RWPE1 (cell line): ENCODE data around the gene SCGB1D4.
A peak's percentile ranks its signal among the peaks of the same experiment; 100 is the strongest.

Experiments used
- CTCF ChIA-PET: fragments of 350-600 bp; sonication (Branson Sonifier 250); formaldehyde crosslinking; extraction: SDS; loops from one replicate; lab custom pipeline; 2021; lab: Yijun Ruan, JAX
- POLR2A ChIA-PET: fragments of 400-600 bp; formaldehyde crosslinking; extraction: SDS; loops from one replicate; lab custom pipeline; 2020; ENCODE audit warnings: antibody characterized with exemption; ENCODE audit not compliant: low non-redundant PET; lab: Yijun Ruan, JAX
- DNase-seq: peaks from one replicate; pipeline ENCODE4 v3.0.0; 2012; ENCODE audit warnings: low spot score
- H3K27ac ChIP-seq: fragments of 450-650 bp; 2 replicates; pipeline ENCODE4 v1.5.1; 2017
- TF ChIP-seq, protein P1 (sequence below): fragments of 450-650 bp; conservative IDR thresholded peaks from 2 replicates; pipeline ENCODE4 v1.5.1; 2017; ENCODE audit warnings: low read depth, mild to moderate bottlenecking

Gene SCGB1D4

DNA sequence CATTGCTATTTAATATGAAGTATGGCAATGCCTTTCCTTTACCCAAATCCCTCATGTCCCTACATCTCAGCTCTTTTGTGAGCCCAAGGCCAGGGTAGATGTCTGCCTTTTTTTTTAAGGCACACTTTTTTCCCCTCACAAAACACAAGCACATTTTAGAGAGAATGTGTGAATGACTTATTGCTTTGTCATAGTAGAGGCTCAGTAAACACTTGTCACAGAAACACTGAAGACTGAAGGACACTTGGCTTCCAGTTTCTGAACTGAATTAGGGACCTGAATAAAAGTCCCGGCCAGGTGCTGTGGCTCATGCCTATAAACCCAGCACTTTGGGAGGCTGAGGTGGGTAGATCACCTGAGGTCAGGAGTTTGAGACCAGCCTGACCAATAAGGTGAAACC is 31.8 kb downstream of the SCGB1D4 start:
- CTCF ChIA-PET: interaction anchor here (0.6 kb wide), 3 partner anchors 19 to 281 kb away, joined by 3 to 4 read pairs (median 3); no protein-coding TSS in a partner anchor

DNA sequence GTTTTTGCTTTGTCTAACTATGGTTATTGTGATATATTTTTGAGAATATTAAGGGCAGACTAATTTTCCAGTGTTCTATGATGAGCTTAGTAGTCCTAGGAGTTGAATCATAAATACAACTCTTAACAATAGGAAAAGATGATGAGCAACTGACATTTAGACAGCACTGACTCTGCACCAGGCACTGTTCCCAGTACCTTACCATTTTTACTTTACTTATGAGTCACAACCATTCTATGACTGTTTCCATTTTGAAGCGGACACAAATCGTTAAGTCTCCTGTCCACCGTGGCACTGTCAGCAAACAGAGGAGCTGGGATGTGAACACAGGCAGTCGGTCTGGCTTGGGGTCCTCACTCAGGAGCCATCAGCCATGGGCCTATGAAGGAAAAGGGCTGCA is 32.3 kb downstream of the SCGB1D4 start:
- ChIA-PET CTCF (interaction anchor here (0.6 kb wide), 3 partner anchors 19 to 282 kb away, joined by 3 to 4 read pairs (median 3); no protein-coding TSS in a partner anchor), POLR2A (no interaction called here)
- TF ChIP-seq, protein P1, sequence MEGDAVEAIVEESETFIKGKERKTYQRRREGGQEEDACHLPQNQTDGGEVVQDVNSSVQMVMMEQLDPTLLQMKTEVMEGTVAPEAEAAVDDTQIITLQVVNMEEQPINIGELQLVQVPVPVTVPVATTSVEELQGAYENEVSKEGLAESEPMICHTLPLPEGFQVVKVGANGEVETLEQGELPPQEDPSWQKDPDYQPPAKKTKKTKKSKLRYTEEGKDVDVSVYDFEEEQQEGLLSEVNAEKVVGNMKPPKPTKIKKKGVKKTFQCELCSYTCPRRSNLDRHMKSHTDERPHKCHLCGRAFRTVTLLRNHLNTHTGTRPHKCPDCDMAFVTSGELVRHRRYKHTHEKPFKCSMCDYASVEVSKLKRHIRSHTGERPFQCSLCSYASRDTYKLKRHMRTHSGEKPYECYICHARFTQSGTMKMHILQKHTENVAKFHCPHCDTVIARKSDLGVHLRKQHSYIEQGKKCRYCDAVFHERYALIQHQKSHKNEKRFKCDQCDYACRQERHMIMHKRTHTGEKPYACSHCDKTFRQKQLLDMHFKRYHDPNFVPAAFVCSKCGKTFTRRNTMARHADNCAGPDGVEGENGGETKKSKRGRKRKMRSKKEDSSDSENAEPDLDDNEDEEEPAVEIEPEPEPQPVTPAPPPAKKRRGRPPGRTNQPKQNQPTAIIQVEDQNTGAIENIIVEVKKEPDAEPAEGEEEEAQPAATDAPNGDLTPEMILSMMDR: no peak
- no peak overlapping the region for H3K27ac ChIP-seq
- DNase-seq: peak; percentile 44

More for the DNA sequence above, 31.8 kb downstream of the SCGB1D4 start:
- POLR2A ChIA-PET: no interaction called here
- TF ChIP-seq, protein P1: no peak
- no peak for DNase-seq
- H3K27ac ChIP-seq: no peak overlapping the region

DNA sequence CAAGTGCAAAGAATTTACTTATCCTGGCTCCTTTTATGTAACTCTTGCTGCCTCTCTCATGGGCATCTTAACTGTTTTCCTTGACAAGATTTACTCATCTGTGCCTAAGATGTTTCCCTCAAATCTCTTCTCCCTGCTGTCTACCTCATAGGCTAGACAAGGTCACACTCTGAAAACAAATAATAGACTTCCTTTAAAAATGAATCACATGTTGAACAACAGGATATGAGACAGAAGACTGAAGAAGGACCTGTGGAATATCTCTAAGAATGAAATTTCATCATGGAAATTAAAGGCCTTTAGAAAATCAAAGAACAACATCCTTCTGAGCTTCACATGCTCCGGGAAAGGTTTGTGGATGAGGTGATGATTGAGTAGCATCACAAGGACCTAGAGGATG is 34.9 kb downstream of the SCGB1D4 start:
- POLR2A ChIA-PET: no interaction called here
- no peak overlapping the region for H3K27ac ChIP-seq
- TF ChIP-seq, protein P1: no peak
- CTCF ChIA-PET: interaction anchor here (0.7 kb wide), 1 partner anchor 159 kb away, joined by 3 read pairs; no protein-coding TSS in a partner anchor
- DNase-seq: no peak

DNA sequence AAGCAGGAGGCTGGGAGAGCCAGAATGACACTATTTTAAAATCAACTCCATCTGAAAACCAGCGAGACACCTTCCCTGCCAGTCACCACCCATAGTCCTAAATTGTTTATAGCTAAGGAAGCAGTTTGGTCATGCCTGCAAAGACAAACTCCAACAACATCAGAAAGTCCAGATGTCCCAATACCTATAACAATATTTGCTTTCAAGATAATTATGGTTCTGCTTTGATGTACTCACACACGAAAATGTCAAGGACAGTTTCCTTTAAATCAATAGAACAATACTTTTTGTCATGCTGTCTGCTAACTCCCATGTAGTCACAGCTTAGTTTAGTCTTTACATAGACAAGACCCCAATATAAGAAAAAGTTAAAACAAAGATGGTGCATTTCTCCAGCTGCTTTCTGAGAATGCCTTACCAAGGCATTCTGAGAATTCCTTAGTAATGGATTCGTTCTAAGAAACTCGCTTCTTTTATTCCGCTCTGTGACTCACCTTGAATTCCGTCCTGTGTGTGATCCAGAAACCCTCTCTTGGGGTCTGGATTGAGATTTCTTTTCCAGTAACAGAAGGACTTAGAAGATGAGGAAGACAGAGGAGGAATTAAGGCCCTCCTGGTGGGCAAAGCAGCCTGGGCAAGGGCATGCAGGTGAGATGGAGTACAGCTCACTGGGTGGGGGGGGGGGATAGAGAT is 38.5 kb downstream of the SCGB1D4 start:
- POLR2A ChIA-PET: no interaction called here
- TF ChIP-seq, protein P1: no peak
- DNase-seq: no peak
- H3K27ac ChIP-seq: no peak overlapping the region
- CTCF ChIA-PET: no interaction called here

DNA sequence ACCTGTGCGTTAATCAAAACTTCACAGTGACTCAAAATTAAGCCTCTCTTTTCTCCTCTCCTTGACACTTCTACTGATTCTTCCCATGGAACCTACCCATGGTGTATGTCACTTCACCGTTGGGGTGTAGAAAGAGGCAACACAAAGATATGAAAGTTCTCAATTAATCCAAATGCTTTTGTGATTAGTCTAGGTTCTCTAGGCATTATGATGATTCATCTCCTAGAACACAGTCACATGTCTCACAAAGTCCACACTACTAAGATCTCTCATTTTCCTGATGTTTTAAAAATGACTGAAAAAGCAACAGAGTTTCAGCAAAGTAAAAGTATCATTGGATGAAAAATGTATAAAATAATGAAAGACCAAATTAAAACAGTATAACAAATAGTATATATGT is 42.6 kb downstream of the SCGB1D4 start:
- no peak overlapping the region for H3K27ac ChIP-seq
- TF ChIP-seq, protein P1: no peak
- DNase-seq: peak; percentile 17
- POLR2A ChIA-PET: no interaction called here
- CTCF ChIA-PET: no interaction called here

DNA sequence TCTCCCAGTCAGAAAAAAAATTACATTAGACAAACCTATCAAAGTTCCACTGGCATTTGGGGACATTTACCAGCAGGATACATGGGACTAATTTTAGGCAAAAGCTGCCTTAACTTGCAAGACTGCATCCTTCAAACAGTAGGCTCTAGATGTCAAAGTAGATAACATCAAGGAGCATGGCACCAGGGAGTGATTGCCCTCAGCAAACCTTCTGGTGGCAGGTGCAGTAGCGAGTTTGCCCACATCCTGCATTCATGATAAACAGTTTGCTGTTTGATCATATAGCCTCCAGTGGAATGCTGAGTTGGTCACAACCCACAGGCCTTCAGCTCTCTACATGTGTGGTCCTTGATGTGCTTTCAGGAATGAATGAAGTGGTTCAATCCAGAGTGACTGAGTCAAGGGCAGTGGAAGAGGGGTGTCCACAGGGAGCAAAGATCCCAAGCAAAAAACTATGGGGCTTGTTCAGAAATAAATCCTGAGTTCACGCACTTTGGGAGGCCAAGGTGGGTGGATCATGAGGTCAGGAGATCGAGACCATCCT is 44.8 kb downstream of the SCGB1D4 start:
- no peak for DNase-seq
- ChIA-PET POLR2A (no interaction called here), CTCF (no interaction called here)
- TF ChIP-seq, protein P1: no peak
- H3K27ac ChIP-seq: no peak overlapping the region
